B cell (primary cell): Measurements from ENCODE around the gene GNG7.
A peak's percentile ranks its signal among the peaks of the same experiment; 100 is the strongest.

Source experiments
- CTCF ChIP-seq: fragments of 200-600 bp; IDR thresholded peaks from one replicate; pipeline ENCODE4 v1.8.0; 2022; ENCODE audit warnings: antibody characterized with exemption, mild to moderate bottlenecking
- EZH2 ChIP-seq: IDR thresholded peaks from 2 replicates; pipeline ENCODE4 v1.6.1; 2012; ENCODE audit warnings: borderline replicate concordance, low read depth, mild to moderate bottlenecking, moderate library complexity, low read length; ENCODE audit not compliant: insufficient read depth, poor library complexity, severe bottlenecking

DNA sequence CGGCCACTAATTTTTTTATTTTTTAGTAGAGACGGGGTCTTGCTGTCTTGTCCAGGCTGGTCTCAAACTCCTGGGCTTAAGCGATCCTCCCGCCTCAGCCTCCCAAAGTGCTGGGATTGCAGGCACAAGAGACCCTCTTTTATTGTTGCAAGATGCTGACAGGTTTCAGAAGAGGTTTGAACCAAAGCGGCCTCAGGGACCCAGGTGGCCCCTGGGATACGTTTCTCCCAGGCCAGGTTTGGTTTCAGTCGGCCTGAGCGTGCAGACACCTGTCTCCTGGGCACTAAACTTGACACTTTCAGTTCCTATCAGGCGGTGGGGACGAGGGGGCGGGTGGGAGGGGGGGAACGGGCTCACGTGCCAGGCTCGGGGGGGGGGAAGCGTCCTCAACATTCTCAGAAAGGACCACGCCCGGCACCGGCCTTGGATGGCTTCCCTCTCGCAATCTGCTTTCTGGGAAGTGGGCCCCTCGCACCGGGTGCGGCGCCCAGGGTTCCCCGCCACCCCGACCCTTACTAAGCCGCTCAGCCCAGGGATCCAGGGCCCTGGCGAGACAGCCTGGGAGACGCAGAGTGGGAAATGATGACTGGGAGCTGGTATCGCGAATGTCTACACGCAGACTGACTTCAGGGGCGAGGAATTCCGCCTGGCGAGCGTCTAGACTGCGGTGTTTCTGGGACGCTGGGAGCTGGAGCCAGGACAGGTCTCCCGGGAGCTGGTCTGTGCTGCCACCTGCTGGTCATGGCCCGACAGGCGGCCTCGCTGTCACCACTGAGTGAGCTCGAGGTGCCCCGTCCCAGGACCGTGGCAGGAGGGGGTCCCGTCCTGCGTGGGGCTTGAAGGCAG is 91.6 kb downstream of the GNG7 start:
- TF ChIP-seq CTCF (peak; percentile 93), EZH2 (no peak)
